Neutrophil (primary cell): ENCODE measurements around the gene IPO11.
A peak's percentile ranks its signal among the peaks of the same experiment; 100 is the strongest.

ENCODE experiments used
- H3K27ac ChIP-seq: fragments of 200-600 bp; sonication (generic); 2 replicates; pipeline ENCODE4 v1.5.1; 2016; ENCODE audit warnings: mild to moderate bottlenecking, moderate library complexity
- H3K27me3 ChIP-seq: fragments of 200-600 bp; sonication (generic); 2 replicates; pipeline ENCODE4 v1.6.0; 2016; ENCODE audit warnings: mild to moderate bottlenecking
- H3K36me3 ChIP-seq: fragments of 200-600 bp; sonication (generic); 2 replicates; pipeline ENCODE4 v1.5.1; 2017
- H3K4me1 ChIP-seq, 2 experiments: fragments of 200-600 bp in 1 of 2; sonication (generic) in 1 of 2; 1 replicate in 1 of 2; 2 replicates in 1 of 2; pipeline versions ENCODE4 v1.5.1 to v1.6.1; 2013 to 2016; ENCODE audit warnings: low read depth in 1 of 2, low read length in 1 of 2, mild to moderate bottlenecking in 1 of 2, moderate library complexity in 1 of 2; ENCODE audit not compliant: control insufficient read depth in 1 of 2, insufficient read depth in 1 of 2
- H3K4me3 ChIP-seq, 2 experiments: fragments of 200-600 bp in 1 of 2; sonication (generic) in 1 of 2; 1 replicate in 1 of 2; 2 replicates in 1 of 2; pipeline ENCODE4 v1.5.1; 2013 to 2016; ENCODE audit warnings: low read depth in 1 of 2, low read length in 1 of 2, mild to moderate bottlenecking in 1 of 2, moderate library complexity in 1 of 2
- H3K9me3 ChIP-seq: fragments of 200-600 bp; sonication (generic); 2 replicates; pipeline ENCODE4 v1.5.1; 2016
- CTCF ChIP-seq: fragments of 200-600 bp; sonication (generic); IDR thresholded peaks from 2 replicates; pipeline ENCODE4 v1.5.1; 2016; ENCODE audit warnings: antibody characterized with exemption

Gene IPO11

DNA sequence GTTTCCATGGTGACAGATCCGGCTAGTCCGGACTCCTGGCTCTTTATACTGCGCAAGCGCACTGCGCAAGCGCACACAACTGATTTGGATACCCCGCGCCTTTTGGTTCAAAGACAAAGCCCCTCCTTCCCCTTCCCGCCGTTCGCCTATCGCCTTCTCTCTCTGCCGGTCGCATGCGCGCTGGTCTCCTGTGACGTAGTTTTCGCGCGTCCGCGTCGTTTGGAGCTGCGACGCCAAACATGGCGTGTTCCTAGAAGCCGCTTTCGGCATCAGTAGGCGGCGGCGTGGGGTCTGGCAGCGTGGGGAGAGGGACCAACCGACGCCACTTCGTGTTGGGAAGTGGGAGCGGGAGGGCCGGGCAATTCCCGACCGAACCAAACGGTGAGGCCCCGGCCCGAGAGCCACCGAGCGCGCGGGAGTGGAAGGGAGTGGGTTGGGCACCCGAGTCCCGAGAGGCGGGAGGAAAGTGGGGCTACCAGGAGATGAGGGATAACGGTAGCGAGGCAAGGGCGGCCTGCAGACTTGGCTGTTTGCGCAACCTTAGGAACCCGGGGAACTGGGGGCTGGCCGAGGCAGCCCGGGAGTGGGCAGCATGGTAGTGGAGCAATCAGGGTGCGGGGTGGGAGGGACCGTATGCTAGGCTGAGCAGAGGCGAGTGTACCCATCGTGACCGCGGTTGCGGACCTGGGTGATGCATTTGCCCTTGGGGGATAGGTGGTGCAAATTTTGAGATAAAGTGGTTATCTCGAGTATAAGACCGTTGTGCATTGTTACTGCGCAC, at the start of gene IPO11:
Gene IPO11, plus strand, starts transcription at position 215 of the 781 bp plus-strand sequence. CDS start 24,517 bp downstream, outside the sequence.
- H3K9me3 ChIP-seq, result no peaks in the 10 kb centered on the region
- TF ChIP-seq CTCF, result peak; percentile 14
- no peaks in the 10 kb centered on the region for H3K27me3 ChIP-seq
- H3K36me3 ChIP-seq, result no peaks in the 10 kb centered on the region
- peak within 1 kb of the TSS; percentile 93 to 94 for H3K4me3 ChIP-seq
- H3K27ac ChIP-seq, result peak within 1 kb of the TSS; percentile 36
- peaks cover 16% of the 10 kb centered on the region in 2 experiments for H3K4me1 ChIP-seq

DNA sequence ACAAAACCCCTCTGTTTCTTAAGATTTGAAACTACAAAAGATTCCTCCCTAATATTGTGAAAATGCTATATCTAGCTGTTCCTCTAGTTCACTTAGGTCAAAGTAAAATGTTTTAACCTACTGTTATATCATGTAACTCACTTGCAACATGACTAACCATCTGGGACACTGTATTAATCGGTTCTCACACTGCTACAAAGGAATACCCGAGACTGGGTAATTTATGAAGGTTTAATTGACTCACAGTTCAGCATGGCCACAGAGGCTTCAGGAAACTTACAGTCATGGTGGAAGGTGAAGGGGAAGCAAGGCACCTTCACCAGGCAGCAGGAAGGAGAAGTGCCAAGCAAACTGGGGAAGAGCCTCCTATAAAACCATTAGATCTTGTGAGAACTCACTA, 43.5 kb upstream of the IPO11 start:
- H3K4me3 ChIP-seq, result no peak overlapping the region
- no peaks in the 10 kb centered on the region for H3K9me3 ChIP-seq
- H3K27ac ChIP-seq, result no peak overlapping the region
- no peaks in the 10 kb centered on the region for H3K4me1 ChIP-seq
- TF ChIP-seq CTCF, result no peak
- H3K27me3 ChIP-seq, result no peaks in the 10 kb centered on the region
- peaks cover 35% of the 10 kb centered on the region for H3K36me3 ChIP-seq

GRCh38 chr5:62371409-62371808, 41.2 kb upstream of the IPO11 start:
- no peaks in the 10 kb centered on the region for H3K27me3 ChIP-seq
- TF ChIP-seq CTCF, result no peak
- peaks cover 36% of the 10 kb centered on the region for H3K36me3 ChIP-seq
- H3K27ac ChIP-seq, result no peak overlapping the region
- no peak overlapping the region for H3K4me3 ChIP-seq
- no peaks in the 10 kb centered on the region for H3K4me1 ChIP-seq
- no peaks in the 10 kb centered on the region for H3K9me3 ChIP-seq

DNA sequence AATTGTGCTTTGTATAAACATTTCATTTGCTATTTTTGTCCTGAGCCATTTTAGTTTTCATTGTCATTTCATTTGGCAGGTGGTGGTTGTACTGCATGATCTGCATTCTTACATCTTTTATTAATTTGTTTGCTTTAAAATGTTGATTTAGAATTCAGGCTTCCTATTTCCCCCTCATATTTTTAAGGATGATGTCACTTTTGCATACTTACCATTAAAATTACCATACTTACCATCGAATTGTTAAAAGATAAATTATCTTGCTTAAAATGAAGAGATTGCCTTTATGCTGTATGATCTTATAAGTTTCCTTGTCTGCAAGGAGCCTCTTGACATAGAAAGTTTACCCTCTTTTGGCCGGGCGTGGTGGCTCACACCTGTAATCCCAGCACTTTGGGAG, 40.0 kb upstream of the IPO11 start:
- peaks cover 48% of the 10 kb centered on the region for H3K36me3 ChIP-seq
- H3K27ac ChIP-seq, result no peak overlapping the region
- TF ChIP-seq CTCF, result no peak
- H3K27me3 ChIP-seq, result no peaks in the 10 kb centered on the region
- no peaks in the 10 kb centered on the region for H3K9me3 ChIP-seq
- H3K4me3 ChIP-seq, result no peak overlapping the region
- H3K4me1 ChIP-seq, result no peaks in the 10 kb centered on the region

GRCh38 chr5:62373382-62373781, 39.2 kb upstream of the IPO11 start:
- H3K27ac ChIP-seq, result no peak overlapping the region
- no peaks in the 10 kb centered on the region for H3K27me3 ChIP-seq
- H3K4me3 ChIP-seq, result no peak overlapping the region
- TF ChIP-seq CTCF, result no peak
- peaks cover 55% of the 10 kb centered on the region for H3K36me3 ChIP-seq
- no peaks in the 10 kb centered on the region for H3K9me3 ChIP-seq
- no peaks in the 10 kb centered on the region for H3K4me1 ChIP-seq
